HG03439 (cell line): Measurements from ENCODE around the gene RIMKLB.
A peak's percentile ranks its signal among the peaks of the same experiment; 100 is the strongest.

Source experiments
- ATAC-seq: cut with Tn5 transposase; IDR thresholded peaks from one replicate; pipeline ENCODE4 v1.9.1; 2021; ENCODE audit warnings: mild to moderate bottlenecking, moderate library complexity; ENCODE audit not compliant: unreplicated experiment

RIMKLB gene

DNA sequence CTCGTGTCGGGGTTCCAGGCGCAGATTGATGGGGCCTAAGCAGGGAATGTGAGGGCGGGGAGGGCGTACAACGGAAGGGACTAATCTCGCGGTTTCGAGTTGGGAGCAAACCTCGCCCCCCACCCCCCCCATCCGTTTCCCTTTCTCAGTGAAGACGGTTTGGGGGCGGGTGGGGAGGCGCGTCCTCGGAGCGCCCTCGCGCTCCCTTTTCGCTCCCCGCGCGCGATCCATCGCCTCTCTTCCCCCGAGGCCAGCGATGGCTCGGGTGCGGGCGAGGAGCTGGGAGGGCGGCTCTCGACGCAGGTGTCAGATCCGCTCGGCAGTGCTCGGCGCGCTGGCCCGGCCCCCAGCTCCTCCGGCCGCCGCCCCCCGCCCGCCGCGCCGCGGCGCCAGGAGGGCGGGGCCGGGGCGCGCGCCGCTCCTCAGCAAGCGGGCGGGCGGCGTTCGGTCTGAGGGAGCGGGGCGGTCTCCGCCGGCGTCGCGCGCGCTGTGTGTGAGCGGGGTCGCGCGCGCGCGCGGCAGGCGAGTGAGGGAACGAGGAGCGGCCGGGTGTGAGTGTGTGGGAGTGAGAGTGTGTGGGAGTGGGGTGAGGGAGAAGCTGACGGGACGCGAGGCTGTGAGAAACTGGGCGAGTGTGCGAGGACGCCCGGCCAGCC lies at the start of gene RIMKLB:
Gene RIMKLB, plus strand, starts transcription at position 516 of the 656 bp plus-strand sequence. CDS start 15,876 bp downstream, outside the sequence.
- peak; percentile 69 for ATAC-seq

DNA sequence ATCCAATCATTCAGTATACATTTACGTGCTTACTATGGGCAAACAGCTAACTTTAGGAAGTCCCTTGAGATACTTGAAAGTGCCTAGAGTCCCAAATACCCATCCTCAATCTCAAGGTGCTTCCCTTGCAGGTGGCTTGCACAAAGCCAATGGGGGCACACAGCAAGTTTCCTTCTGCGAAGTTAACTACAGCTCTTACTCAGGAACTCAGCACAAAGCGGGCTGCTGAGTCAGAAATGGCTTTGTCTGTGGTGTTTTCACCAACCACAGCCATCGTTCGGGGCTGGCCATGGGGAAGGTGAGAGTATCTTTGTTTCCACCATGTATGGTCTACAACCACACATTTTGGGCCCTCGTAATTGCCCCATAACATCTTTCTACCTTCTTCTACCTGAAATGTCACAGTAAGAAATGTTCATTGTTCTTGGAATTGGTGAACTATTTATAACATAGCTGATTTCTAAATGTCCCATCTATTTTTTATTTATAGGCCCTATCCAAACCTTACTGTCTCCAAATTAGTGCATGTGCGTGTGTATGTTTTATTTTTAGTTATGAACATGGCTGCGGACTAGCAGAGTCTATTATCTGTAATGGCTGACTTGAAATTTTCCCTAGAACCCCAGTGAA lies 49.1 kb upstream of the RIMKLB start:
- peak; percentile 90 for ATAC-seq

DNA sequence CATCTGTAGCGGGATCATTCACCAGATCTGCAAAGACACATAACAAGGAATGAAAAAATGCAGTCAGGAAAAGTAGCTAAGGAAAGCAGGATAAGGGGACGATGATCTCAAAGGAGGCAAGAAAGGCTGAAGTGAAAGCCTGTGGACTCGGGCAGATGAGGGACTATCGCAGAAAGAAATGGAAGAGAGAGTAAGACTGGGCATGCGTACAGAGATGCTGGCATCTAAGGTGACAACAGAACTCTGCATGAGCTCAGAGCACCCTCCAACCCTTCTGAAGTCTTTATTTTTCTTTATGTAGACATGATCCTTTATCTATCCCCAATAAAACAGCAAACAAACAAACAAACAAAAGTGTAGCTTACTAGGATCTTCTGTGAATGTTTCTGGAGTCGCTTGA lies 42.4 kb upstream of the RIMKLB start:
- no peak for ATAC-seq

DNA sequence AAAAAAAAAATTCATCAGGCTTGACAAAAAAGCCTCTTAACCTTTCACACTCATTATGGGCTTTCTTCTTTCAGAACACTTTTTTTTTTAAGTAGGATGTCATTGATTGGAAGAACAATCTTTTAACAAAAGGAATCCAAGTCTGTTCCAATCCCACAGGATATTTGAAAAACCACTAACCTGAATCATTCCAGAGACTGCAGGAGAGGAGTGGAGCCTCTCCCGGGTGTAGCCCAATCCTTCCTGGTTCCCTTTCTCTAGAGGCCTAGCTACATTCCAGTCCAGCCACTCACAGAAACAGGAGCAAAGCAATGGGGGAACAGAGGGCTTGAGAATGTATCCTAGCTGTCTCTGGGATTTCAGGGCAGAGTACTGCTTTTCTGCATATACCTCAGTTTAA lies 39.4 kb upstream of the RIMKLB start:
- no peak for ATAC-seq

DNA sequence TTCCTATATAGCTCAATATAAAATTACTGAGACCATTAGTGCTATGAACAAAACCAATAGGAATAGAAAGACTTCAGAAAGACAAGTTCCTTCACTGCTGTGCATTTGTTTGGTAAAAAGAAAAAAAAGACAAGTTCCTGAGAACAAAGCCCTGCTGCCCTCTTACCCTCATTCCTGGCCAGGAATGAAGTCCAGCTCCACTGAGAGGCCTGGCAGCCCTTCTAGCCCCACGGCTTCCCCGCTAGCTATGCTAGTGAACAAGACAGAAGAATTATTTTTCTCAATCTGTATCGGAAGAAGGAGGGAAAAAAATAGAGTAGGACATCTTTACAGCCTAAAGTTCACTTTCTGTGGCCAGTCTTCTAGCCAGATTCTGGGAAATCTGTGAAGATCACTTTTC lies 36.8 kb upstream of the RIMKLB start:
- ATAC-seq: no peak

DNA sequence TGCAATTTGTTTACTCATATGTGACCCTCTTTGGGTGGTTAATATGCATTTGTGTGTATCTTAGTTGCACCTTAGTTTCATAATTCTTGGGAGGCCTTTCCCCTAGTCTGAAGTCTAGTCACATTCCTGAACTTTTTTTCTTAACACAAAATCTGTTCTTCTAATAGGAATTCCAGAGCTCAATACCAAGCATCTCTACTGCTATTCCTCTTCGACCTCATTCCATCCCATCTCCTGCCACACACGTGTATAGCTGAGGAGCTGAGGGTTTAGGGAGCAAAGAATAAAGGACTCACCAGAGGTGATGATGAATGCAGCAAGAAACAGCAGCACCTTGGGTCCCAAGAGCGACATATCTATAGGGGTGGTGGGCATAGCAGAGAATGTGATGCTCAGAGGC lies 36.0 kb upstream of the RIMKLB start:
- ATAC-seq: no peak

- ATAC-seq: no peak
Measured at GRCh38 chr12:8662593-8662992, 35.2 kb upstream of the RIMKLB start, which contains the start of gene MFAP5. MFAP5 (minus strand) TSS chr12:8662826; CDS start chr12:8662104, 722 bp downstream.

DNA sequence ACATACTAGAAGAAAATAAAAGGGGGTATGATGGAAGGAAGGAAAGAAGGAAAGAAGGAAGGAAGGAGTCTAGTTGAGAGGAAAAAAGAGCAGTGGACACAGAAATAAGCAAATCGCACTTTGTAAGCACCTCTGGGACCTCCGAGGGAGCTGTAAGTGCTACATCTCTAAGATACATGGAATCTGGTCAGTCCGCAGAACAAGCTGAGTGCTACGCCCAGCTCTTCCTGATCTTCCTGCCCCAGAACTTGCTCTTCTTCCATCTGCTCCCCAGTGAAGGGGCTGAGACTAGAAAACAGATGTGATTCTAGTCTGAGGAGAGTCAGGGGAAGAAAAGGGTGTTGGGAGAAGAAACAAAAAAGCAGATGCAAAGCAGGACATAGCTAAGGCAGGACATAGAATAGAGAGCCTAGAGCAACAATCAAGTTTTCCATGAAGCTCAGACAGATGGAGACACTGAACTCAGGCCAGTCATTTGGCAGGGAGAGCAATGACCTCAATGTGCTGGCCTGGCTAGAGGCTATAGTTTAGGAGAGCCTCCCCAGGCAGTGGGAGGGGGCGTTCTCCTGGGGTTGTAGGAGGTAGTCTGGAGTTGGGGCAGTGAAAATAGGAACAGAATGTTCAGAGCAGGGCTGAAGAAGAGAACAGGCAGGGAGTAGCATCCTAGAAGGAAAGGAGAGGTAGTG lies 33.4 kb upstream of the RIMKLB start:
- no peak for ATAC-seq

GRCh38 chr12:8665759-8666158 lies 32.0 kb upstream of the RIMKLB start:
- ATAC-seq: no peak

DNA sequence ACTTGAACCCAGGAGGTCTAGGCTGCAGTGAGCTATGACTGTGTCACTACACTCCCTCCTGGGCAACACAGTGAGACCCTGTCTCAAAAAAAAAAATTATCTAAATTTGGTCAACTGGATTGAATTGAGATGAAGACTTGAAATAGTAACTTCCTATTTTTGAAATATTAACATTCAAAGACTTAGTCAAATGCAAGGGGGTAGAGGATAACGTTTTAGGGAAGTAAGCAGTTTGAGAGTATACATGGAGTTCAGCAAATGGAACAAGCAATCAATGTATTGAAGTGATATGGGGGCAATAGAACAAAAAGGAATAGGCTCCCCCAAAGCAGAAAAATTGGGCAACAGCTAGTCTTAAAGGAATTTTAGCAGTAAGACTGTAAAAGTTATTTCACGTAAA lies 30.5 kb upstream of the RIMKLB start:
- ATAC-seq: no peak

GRCh38 chr12:8668441-8668840 lies 29.4 kb upstream of the RIMKLB start:
- no peak for ATAC-seq

DNA sequence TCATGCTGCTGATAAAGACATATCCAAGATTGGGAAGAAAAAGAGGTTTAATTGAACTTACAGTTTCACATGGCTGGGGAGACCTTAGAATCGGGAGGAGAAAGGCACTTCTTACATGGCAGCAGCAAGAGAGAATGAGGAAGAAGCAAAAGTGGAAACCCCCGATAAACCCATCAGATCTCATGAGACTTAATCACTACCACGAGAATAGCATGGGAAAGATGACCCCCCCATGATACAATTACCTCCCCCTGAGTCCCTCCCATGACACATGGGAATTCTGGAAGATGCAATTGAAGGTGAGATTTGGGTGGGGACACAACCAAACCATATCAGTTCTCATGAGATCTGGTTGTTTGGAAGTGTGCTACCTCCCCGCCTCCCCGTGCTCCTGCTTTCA lies 25.4 kb upstream of the RIMKLB start:
- ATAC-seq: no peak

GRCh38 chr12:8675591-8676036 lies 22.2 kb upstream of the RIMKLB start:
- no peak for ATAC-seq

DNA sequence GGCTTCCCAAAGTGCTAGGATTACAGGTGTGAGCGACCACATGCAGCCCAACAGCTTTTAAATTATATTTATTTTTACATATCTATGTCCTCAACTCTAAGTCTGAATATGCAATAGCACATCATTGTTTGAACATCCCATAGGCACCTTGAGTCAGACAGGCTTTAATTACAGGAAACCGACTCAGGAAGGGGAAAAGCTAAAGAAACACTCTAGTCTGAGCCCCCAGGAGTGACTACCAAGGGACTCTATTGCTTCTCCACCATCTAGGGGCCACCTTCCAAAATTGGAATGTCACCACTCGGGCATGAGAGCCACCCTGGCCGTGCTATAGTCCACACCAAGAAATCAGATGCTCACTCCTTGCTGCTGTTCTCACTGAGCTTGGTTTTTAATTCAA lies 21.1 kb upstream of the RIMKLB start:
- ATAC-seq: no peak

DNA sequence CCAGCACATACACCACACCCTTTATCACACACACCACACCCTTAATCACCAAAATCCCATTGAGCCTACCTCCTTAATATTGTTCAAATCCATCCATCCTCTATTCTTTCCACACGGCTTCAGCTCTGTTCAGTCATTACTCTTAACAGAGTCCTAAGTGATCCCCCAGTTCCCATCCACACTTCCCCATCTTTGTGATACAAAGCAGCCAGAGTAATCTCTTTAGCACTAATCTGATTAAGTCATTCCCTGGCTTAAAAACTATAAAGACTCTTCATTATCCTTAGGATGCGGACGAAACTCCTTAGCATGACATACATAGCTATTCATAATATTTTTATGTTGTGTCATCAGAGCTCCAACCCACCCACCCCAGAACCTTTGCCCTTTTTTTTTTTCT lies 20.4 kb upstream of the RIMKLB start:
- no peak for ATAC-seq

GRCh38 chr12:8678661-8679111 lies 19.1 kb upstream of the RIMKLB start:
- ATAC-seq: no peak

DNA sequence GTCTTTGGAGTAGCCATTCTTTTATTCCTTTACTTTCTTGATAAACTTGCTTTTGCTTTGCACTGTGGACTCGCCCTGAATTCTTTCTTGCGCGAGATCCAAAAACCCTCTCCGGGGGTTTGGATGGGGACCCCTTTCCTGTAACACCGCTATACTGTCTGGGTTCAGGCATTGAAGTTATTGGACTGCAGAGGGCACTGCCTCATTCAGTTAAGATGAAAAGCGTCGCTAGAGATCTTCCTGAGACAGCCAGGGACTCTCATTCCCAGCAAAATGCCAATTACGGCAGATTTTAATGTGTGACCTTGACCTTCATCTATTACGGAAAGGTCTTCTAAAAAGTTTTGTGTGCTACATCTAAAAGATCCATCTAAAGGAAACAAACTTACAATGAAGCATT lies 17.3 kb upstream of the RIMKLB start:
- ATAC-seq: no peak

- ATAC-seq: no peak
Measured at GRCh38 chr12:8681129-8681884, 16.5 kb upstream of the RIMKLB start.

- ATAC-seq: no peak
Measured at GRCh38 chr12:8685051-8685450, 12.7 kb upstream of the RIMKLB start.

GRCh38 chr12:8687846-8688601 lies 9.8 kb upstream of the RIMKLB start:
- ATAC-seq: no peak

GRCh38 chr12:8689681-8690080 lies 8.1 kb upstream of the RIMKLB start:
- ATAC-seq: no peak
